GM12891 (cell line): Measurements from ENCODE around the gene SMAP1.

ENCODE experiments used
- DNase-seq: peaks from one replicate; pipeline ENCODE4 v3.0.0; 2011; ENCODE audit warnings: low spot score; ENCODE audit not compliant: insufficient read length
- FAIRE-seq: peaks from 2 replicates; lab custom pipeline; 2011; peaks lifted over from hg19 to GRCh38; lab: Jason Lieb, UNC
- PAX5 ChIP-seq: IDR thresholded peaks from 2 replicates; pipeline ENCODE4 v1.6.1; 2011; ENCODE audit warnings: low read length, moderate library complexity, mild to moderate bottlenecking; ENCODE audit not compliant: insufficient read depth, severe bottlenecking
- POLR2A ChIP-seq: IDR thresholded peaks from 2 replicates; pipeline ENCODE4 v1.6.1; 2011; ENCODE audit warnings: low read depth, low read length, control low read depth
- POLR2AphosphoS5 ChIP-seq: IDR thresholded peaks from 2 replicates; pipeline ENCODE4 v1.6.1; 2011; ENCODE audit warnings: low read depth, low read length, control low read depth
- POU2F2 ChIP-seq: IDR thresholded peaks from 2 replicates; pipeline ENCODE4 v1.6.1; 2011; ENCODE audit warnings: low read depth, mild to moderate bottlenecking, control low read depth, low read length, moderate library complexity
- SPI1 ChIP-seq: IDR thresholded peaks from 2 replicates; pipeline ENCODE4 v1.6.1; 2011; ENCODE audit warnings: low read depth, low read length, control low read depth
- TAF1 ChIP-seq: IDR thresholded peaks from 2 replicates; pipeline ENCODE4 v1.6.1; 2011; ENCODE audit warnings: low read depth, low read length, control low read depth

SMAP1 gene

DNA sequence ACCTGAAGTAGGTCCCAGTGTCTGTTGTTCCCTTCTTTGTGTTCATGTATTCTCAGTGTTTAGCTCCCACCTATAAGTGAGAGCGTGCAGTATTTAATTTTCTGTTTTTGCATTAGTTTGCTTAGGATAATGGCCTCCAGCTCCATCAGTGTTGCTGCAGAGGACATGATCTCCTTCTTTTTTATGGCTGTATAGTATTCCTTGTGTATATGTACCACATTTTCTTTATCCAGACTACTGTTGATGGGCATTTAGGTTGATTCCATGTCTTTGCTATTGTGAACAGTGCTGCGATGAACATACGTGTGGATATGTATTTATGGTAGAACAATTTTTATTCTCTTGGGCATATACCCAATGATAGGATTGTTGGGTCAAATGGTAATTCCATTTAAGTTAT, 163.7 kb downstream of the SMAP1 start:
- TF ChIP-seq POU2F2: no peak
- no peak for TF ChIP-seq POLR2A
- TF ChIP-seq POLR2AphosphoS5: no peak
- TF ChIP-seq TAF1: no peak
- TF ChIP-seq SPI1: no peak
- no peak for TF ChIP-seq PAX5
- DNase-seq: no peak
- peak; percentile 35 for FAIRE-seq

DNA sequence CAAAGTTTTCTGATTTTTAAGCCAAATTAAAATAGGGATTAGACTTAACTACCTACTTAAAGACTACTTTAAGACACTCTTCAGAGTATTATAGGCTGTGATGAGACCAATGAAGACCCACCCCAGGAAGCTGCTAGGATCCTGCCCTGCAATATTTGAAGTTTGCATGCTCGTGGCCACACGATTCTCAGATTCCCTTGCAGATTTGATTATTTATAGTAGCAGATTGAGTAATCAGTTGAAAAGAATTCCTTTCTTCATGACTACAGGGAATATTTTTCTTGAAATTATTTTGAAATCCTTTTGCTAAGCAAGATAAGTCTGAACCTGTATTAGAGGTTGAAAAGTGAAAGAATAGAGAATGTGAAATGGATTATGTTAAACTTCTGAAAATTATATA, 166.8 kb downstream of the SMAP1 start:
- DNase-seq (no peak), FAIRE-seq (no peak)
- TF ChIP-seq SPI1 (no peak), POLR2A (no peak), PAX5 (no peak), POU2F2 (no peak), TAF1 (no peak), POLR2AphosphoS5 (no peak)

DNA sequence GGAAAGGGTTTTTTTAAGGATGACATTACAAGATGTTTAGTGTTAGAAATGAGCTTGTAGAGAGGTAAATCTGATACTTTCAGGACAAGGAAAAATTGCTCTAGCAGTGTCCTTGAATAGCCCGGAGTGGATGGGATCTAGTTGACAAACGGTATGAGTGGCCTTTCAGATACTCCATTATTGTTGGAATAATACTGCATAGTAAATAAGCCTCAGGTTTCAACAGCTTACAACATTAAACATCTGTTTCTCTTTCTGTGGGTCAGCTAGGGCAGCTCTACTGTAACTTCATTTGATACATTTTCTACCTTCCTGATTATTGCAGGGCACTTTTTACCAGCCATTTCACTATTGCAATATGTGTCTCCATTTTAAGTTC, 171.2 kb downstream of the SMAP1 start:
- peak; percentile 43 for FAIRE-seq
- no peak for DNase-seq
- TF ChIP-seq SPI1 (no peak), TAF1 (no peak), POLR2A (no peak), PAX5 (no peak), POU2F2 (no peak), POLR2AphosphoS5 (no peak)

DNA sequence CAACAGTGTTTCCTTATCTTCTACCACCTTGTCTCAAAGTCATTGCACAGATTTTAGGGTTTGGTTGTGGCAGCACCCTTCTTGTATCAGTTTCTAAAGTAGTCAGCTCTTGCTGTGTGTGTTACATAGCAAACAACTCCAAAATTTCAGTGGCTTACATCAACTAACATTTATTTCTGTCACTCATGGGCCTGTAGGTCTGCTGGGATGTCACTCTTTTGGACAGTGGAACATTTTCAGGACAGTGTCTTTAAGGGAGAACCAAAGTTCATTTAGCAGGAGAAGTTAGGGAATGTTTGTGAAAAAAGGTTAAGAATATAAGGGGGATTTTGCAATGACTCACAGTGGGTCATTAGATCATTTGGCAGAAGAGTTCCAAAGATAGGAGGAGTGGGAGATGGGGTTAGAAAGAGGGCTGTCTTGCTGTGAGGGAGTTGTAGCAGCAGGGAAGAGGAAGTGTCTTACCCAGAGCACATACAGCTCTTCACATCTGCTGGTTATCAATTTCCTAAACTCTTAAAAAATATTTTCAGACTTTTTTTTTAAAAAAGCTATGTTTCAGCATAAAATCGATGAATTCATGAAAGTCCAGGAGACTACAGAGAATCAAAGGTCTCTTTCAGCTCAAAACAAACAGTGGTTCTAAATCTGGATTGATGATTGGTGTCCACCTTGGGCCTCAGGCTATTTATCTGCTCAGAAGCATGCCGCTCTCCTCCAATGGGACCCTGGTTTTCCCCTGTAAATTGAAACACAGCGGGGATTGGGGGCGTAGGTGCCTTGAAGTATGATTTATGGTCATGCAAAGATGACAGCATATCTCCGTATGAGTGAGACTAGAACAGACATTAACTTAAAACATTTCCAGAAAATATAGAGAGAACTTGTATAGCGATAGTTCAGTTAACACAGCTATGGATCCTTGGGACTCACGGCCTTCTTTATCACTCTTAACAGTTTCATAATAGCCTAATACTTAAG, 171.9 kb downstream of the SMAP1 start:
- peak; percentile 70 for TF ChIP-seq SPI1
- TF ChIP-seq POLR2A: no peak
- no peak for TF ChIP-seq POU2F2
- TF ChIP-seq POLR2AphosphoS5: no peak
- TF ChIP-seq PAX5: no peak
- no peak for TF ChIP-seq TAF1
- FAIRE-seq (no peak), DNase-seq (no peak)

DNA sequence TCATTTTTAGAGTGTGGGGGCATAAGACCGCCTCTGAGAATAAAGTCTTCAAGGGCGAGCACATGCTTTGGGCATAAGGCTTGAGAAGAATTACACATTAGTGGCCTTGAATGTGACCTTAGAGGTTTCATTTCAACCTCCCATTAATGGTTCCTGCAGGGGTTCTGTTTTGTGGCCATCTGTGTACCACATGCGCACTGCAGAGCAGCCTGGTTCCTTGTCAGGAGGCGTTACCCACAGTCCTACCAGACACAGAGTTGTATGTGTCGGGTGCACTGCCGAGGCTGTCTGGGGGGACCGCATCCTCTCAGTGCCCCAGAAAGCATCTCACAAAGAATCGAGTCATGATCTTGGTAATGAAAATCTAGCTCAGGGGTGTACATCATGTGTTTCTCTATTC, 173.4 kb downstream of the SMAP1 start:
- DNase-seq: no peak
- no peak for FAIRE-seq
- no peak for TF ChIP-seq PAX5

DNA sequence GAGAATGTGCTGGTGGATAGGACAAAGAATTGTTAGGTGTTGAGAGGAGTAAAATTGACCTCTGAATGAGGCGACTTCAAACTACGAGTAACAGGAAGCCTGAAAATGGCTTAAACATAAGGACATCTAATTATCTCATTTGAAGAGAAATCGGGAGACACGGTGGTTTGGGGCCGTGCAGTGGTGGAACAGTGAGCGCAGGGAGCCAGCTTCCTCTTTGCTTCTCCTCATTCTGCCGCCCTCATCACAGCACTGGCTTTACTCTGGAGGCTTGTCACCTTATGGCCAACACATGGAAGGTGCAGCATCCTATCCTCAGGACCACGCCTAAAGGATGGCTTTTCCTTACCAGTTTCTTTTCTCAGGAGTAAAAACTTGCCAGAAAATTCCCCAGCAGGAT, 174.9 kb downstream of the SMAP1 start:
- FAIRE-seq (no peak), DNase-seq (no peak)
- TF ChIP-seq POLR2A (no peak), SPI1 (no peak), POLR2AphosphoS5 (no peak), POU2F2 (no peak), TAF1 (no peak), PAX5 (no peak)

DNA sequence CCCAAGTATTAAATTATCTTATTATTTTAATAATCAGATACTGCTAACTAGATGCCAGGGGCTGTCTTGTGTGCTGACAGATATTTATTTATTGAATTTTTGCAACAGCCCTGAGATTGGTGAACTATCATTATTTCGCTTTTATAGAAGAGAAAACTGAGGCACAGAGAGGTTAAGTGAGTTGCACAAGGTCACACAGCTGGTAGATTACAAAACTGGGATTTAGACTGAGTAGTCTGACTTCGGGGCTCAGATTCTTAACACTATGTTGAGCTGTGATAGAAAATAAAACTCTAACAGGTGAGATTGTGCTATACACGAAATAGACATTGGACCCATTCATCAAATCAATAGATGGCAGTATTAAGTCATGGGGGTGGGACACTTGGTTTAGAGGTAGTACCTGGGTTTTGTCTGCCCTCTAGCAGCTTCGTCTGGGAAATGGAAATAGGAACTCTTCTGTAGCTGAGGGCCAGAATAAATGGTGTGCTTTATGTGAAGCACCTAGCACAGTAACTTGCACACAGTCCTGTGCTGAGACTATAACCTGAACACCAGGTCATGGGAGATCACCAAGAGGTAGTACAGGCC, 175.7 kb downstream of the SMAP1 start:
- FAIRE-seq (no peak), DNase-seq (no peak)

DNA sequence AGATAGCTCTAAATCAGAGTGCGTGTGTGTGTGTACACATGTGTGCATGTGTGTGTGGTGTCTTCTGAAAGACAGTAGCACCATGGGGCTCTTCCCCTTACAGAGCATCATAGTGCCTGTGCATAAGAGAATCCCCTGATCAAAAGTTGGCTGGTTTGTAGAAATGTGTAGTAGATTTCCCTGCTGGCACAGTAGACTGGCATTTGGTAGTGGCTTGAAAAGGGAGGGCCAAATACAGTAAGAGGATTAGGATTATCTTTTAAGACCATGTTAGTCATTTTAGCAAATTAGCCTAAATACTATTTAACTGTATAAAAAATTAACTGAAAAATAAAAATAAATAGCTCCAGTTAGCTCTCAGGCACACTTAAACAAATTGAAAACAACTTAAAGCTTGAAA, 176.6 kb downstream of the SMAP1 start:
- no peak for DNase-seq
- FAIRE-seq: no peak
- TF ChIP-seq SPI1 (no peak), PAX5 (no peak), TAF1 (no peak), POU2F2 (no peak), POLR2AphosphoS5 (no peak), POLR2A (no peak)

More for the DNA sequence above, 175.7 kb downstream of the SMAP1 start:
- no peak for TF ChIP-seq TAF1
- TF ChIP-seq POU2F2: no peak

DNA sequence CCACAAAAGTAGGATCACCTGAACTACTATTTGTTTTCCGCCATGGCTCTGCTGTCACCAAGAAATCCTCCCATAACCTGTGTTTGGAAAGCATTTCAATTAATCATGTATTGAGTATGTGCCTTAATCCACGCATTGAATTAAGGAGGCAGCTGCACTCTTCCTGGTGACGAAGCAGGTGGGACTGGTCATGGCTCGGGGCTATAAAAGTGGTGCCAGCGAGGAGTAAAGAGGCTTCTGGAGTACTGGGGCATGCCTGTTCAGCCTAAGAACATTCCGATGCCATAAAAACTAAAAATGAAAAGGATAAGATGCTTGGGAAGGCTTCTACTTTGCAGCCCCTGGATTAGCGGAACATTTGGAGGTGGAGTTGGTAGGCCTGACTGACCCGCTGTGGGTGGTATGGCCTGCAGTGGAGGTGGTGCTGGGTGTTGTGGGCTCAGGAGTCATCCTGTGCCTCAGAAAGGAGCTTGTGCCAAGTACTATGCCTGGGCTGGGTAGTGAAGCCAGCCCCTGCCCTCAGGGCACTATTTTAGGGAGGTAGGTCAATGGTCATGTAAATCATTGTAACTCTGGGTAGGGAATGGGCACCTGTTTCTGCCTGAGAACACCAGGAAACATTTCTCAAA, 178.6 kb downstream of the SMAP1 start:
- TF ChIP-seq POU2F2: no peak
- TF ChIP-seq POLR2AphosphoS5: no peak
- no peak for TF ChIP-seq POLR2A
- TF ChIP-seq SPI1: no peak
- TF ChIP-seq PAX5: no peak
- no peak for TF ChIP-seq TAF1
- DNase-seq (no peak), FAIRE-seq (no peak)
